HepG2 (cell line): ENCODE results near the gene CHST12. TPM values are rescaled to one million over a fixed set of nuclear protein-coding genes. Genes with fewer than 3 reads are reported as not detected.

Source experiments
- ATAC-seq: fragments of 200-7000 bp; cut with Tn5 transposase; 3 replicates; pipeline ENCODE4 v1.9.1; 2020; ENCODE audit warnings: mild to moderate bottlenecking, moderate library complexity
- BruUV-seq: library from RNA; stranded (reverse); fragments of 400-500 nt; replicated peaks from 2 replicates; lab custom pipeline; 2021; lab: Mats Ljungman, UMichigan
- CTCF ChIA-PET: fragments of 300-600 bp; formaldehyde crosslinking; extraction: SDS; loops from one replicate; lab custom pipeline; 2021; ENCODE audit warnings: low total read pairs, inconsistent platforms, low intra/inter-chr PET ratio; lab: Yijun Ruan, JAX
- POLR2A ChIA-PET: fragments of 350-600 bp; sonication (Branson Sonifier 250); formaldehyde crosslinking; loops from one replicate; lab custom pipeline; 2020; ENCODE audit warnings: antibody characterized with exemption, inconsistent platforms; lab: Yijun Ruan, JAX
- DNase-seq: peaks from one replicate; pipeline ENCODE4 v3.0.0-alpha.2; 2015; ENCODE audit warnings: low spot score
- FAIRE-seq: peaks from 3 replicates; lab custom pipeline; 2011; peaks lifted over from hg19 to GRCh38; lab: Jason Lieb, UNC
- H2AFZ ChIP-seq: one replicate; pipeline ENCODE4 v1.6.1; 2011; ENCODE audit warnings: low read length, inconsistent platforms
- H3K27ac ChIP-seq: fragments of 300-600 bp; 3 replicates; pipeline ENCODE4 v1.8.0; 2011; ENCODE audit warnings: mixed run types, mild to moderate bottlenecking, mixed read lengths, low read length, inconsistent platforms; ENCODE audit not compliant: insufficient read depth; ENCODE audit errors: extremely low read length
- H3K27me3 ChIP-seq, 2 experiments: fragments of 200-600 bp in 1 of 2; 2 replicates in 1 of 2; 3 replicates in 1 of 2; pipeline versions ENCODE4 v1.6.0 to v1.8.0; 2011; ENCODE audit warnings: low read length in 2 of 2, mild to moderate bottlenecking in 2 of 2, moderate library complexity in 2 of 2, inconsistent platforms in 1 of 2; ENCODE audit not compliant: insufficient read depth in 2 of 2, control insufficient read depth in 1 of 2
- H3K36me3 ChIP-seq, 2 experiments: fragments of 200-600 bp in 1 of 2; replicated peaks in 1 of 2; 2 replicates in 1 of 2; 3 replicates in 1 of 2; pipeline versions ENCODE4 v1.5.1 to v1.8.0; 2011; ENCODE audit warnings: low read length in 2 of 2, inconsistent platforms in 1 of 2; ENCODE audit not compliant: insufficient read depth in 2 of 2, control insufficient read depth in 1 of 2
- H3K4me1 ChIP-seq: 2 replicates; pipeline ENCODE4 v1.5.1; 2012; ENCODE audit warnings: low read length, inconsistent platforms; ENCODE audit not compliant: insufficient read depth
- H3K4me2 ChIP-seq: 2 replicates; pipeline ENCODE4 v1.6.0; 2011; ENCODE audit warnings: low read depth, low read length, inconsistent platforms
- H3K4me3 ChIP-seq, 3 experiments: fragments of 200-600 bp in 1 of 3; sonication (generic), shearing (Covaris generic) in 1 of 3; replicated peaks in 1 of 3; 2 replicates each; pipeline ENCODE4 v1.5.1; 2011 to 2016; ENCODE audit warnings: low read length in 3 of 3, inconsistent platforms in 2 of 3, low read depth in 2 of 3, mild to moderate bottlenecking in 2 of 3, control low read depth in 1 of 3, mixed read lengths in 1 of 3; ENCODE audit not compliant: insufficient read depth in 1 of 3
- H3K79me2 ChIP-seq: one replicate; pipeline ENCODE4 v1.6.1; 2011; ENCODE audit warnings: low read length, inconsistent platforms; ENCODE audit not compliant: insufficient read depth
- H3K9ac ChIP-seq: 2 replicates; pipeline ENCODE4 v1.6.0; 2011; ENCODE audit warnings: mild to moderate bottlenecking, low read depth, low read length, inconsistent platforms; ENCODE audit not compliant: insufficient read depth
- H3K9me3 ChIP-seq: 2 replicates; pipeline ENCODE4 v1.5.1; 2012; ENCODE audit warnings: mild to moderate bottlenecking, low read length
- H4K20me1 ChIP-seq: 2 replicates; pipeline ENCODE4 v1.6.0; 2011; ENCODE audit warnings: inconsistent platforms, mild to moderate bottlenecking, low read length, moderate library complexity; ENCODE audit not compliant: insufficient read depth
- HES4 ChIP-seq: sonication (generic); formaldehyde crosslinking; IDR thresholded peaks from 2 replicates; pipeline ENCODE4 v1.9.0; 2021; ENCODE audit warnings: mild to moderate bottlenecking, missing genetic modification reagents, borderline replicate concordance
- HNF4G ChIP-seq, 2 experiments: sonication (generic) in 1 of 2; formaldehyde crosslinking in 1 of 2; IDR thresholded peaks; 2 replicates each; pipeline versions ENCODE4 v1.4.0 to v1.6.1; 2011 to 2020; ENCODE audit warnings: borderline replicate concordance in 2 of 2, low read depth in 2 of 2, mild to moderate bottlenecking in 2 of 2, low read length in 1 of 2, missing genetic modification reagents in 1 of 2, moderate library complexity in 1 of 2
- MYNN ChIP-seq: sonication (generic); formaldehyde crosslinking; IDR thresholded peaks from 2 replicates; pipeline ENCODE4 v1.4.0; 2020; ENCODE audit warnings: mild to moderate bottlenecking, low read depth, missing genetic modification reagents
- PAX8 ChIP-seq: sonication (generic); formaldehyde crosslinking; IDR thresholded peaks from 2 replicates; pipeline ENCODE4 v1.8.0; 2022; ENCODE audit warnings: mild to moderate bottlenecking, missing genetic modification reagents, borderline replicate concordance
- SMARCC2 ChIP-seq: fragments of 450-650 bp; IDR thresholded peaks from 2 replicates; pipeline ENCODE4 v1.6.1; 2017; ENCODE audit warnings: antibody characterized with exemption, mild to moderate bottlenecking
- SOX5 ChIP-seq: IDR thresholded peaks from 2 replicates; pipeline ENCODE4 v1.6.1; 2016; ENCODE audit warnings: borderline replicate concordance
- TAF1 ChIP-seq: sonication (generic); formaldehyde crosslinking; IDR thresholded peaks from 2 replicates; pipeline ENCODE4 v1.4.0; 2020; ENCODE audit warnings: missing genetic modification reagents
- YY1 ChIP-seq: IDR thresholded peaks from 2 replicates; pipeline ENCODE4 v1.6.1; 2011; ENCODE audit warnings: low read length, low read depth, moderate library complexity, mild to moderate bottlenecking; ENCODE audit not compliant: insufficient read depth, insufficient replicate concordance
- ZNF160 ChIP-seq: sonication (generic); formaldehyde crosslinking; IDR thresholded peaks from 2 replicates; pipeline ENCODE4 v1.8.0; 2022; ENCODE audit warnings: mild to moderate bottlenecking, inconsistent platforms, missing genetic modification reagents
- ZNF549 ChIP-seq: sonication (generic); formaldehyde crosslinking; IDR thresholded peaks from 2 replicates; pipeline ENCODE4 v1.5.0; 2020; ENCODE audit warnings: missing genetic modification reagents
- ZNF556 ChIP-seq: sonication (generic); formaldehyde crosslinking; IDR thresholded peaks from 2 replicates; pipeline ENCODE4 v1.4.0; 2020; ENCODE audit warnings: mild to moderate bottlenecking, missing genetic modification reagents, borderline replicate concordance
- ZNF577 ChIP-seq: sonication (generic); formaldehyde crosslinking; IDR thresholded peaks from 2 replicates; pipeline ENCODE4 v1.4.0; 2020; ENCODE audit warnings: mild to moderate bottlenecking, low read depth, missing genetic modification reagents, borderline replicate concordance
- ZNF614 ChIP-seq: IDR thresholded peaks from 2 replicates; pipeline ENCODE4 v1.6.1; 2018; ENCODE audit warnings: missing biosample characterization, missing genetic modification reagents, inconsistent platforms, borderline replicate concordance
- ZNF777 ChIP-seq: sonication (generic); formaldehyde crosslinking; IDR thresholded peaks from 2 replicates; pipeline ENCODE4 v1.4.0; 2020; ENCODE audit warnings: missing genetic modification reagents
- ZNF850 ChIP-seq: sonication (generic); formaldehyde crosslinking; conservative IDR thresholded peaks from 2 replicates; pipeline ENCODE4 v1.9.0; 2021; ENCODE audit warnings: mild to moderate bottlenecking, missing genetic modification reagents
- ZNF878 ChIP-seq: sonication (generic); formaldehyde crosslinking; IDR thresholded peaks from 2 replicates; pipeline ENCODE4 v1.8.1; 2023; ENCODE audit warnings: mild to moderate bottlenecking, missing genetic modification reagents, moderate library complexity
- WGBS: methylation state at CpG from one replicate; pipeline ENCODE4 v1.1.6; 2017; ENCODE audit warnings: low lambda C conversion rate; 5-methylcytosine and 5-hydroxymethylcytosine counted together
- in situ Hi-C: cut with HindIII; loops from 2 replicates; pipeline ENCODE4 v1.10.0; 2017; ENCODE audit warnings: low pct_unique_long_range_greater_than_20kb; ENCODE audit not compliant: extremely low pct_ligation_motif_present
- intact Hi-C: fragments of 100-400 bp; cut with micrococcal nuclease; formaldehyde crosslinking; loops from one replicate; pipeline ENCODE4 v1.10.0; 2022; ENCODE audit not compliant: unreplicated experiment
- polyA plus RNA-seq, 8 experiments: library from polyadenylated mRNA; depleted of rRNA in 3 of 8; stranded (reverse) in 7 of 8; unstranded in 1 of 8; fragments of >200 nt; fragmentation: Illumina TruSeq in 4 of 8; extraction: Trizol in 4 of 8; gene quantifications; 2 replicates each; pipeline versions ENCODE4 v1.2.1 to v1.2.3, GENCODE V29; 2011 to 2016; ENCODE audit warnings: low read depth in 4 of 8, missing spikeins in 1 of 8, mixed read lengths in 1 of 8; ENCODE audit not compliant: insufficient read depth in 1 of 8
- total RNA-seq, 5 experiments: library from RNA; depleted of rRNA; stranded (reverse); fragments of >200 nt; fragmentation: Illumina TruSeq; extraction: Trizol; gene quantifications; 2 replicates each; pipeline ENCODE4 v1.2.3, GENCODE V29; 2016; ENCODE audit warnings: low read depth in 1 of 5
- TF ChIP-seq, protein P1 (sequence below): sonication (generic); formaldehyde crosslinking; IDR thresholded peaks from 2 replicates; pipeline ENCODE4 v1.4.0; 2020; ENCODE audit warnings: missing genetic modification reagents, borderline replicate concordance
- TF ChIP-seq, protein P2 (sequence below): sonication (generic); formaldehyde crosslinking; IDR thresholded peaks from 2 replicates; pipeline ENCODE4 v1.4.0; 2020; ENCODE audit warnings: low read depth, mild to moderate bottlenecking, missing genetic modification reagents

The CHST12 gene
- total and polyA plus RNA-seq, 2 of the 13 experiments (the other 11 are each of a cell fraction or from before 2014, with no cell fraction given), result 6.4 to 15.8 TPM

DNA sequence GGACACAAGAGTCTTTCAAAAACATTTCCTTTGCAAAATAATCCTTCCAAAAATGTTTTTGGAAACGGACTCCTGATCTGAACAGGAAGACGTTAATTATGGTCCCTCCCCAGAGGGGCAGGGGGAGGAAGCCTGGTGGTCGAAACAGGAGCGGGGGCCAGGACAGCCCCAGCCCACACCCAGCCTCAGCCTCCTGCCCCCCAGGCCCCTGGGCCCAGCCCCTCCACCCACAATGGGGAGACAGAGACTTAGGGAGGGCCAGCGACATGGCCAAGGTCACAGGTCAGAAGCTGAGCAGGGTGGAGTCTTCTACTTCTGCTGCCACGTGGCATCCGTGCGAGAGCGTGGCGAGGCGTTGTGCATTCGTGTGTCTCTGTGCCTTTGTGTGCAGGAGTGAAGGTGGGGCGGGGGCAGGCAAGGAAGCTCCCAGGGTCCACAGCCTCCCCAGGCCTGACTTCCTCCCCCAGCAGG, 86.8 kb downstream of the CHST12 start:
- peaks cover 12 to 28% of the 10 kb centered on the region in 2 experiments for H3K27me3 ChIP-seq
- H3K4me3 ChIP-seq, result no peak overlapping the region
- CTCF ChIA-PET, result no interaction called here
- 17% methylated on average over 11 of the region's 13 CpGs for WGBS
- in situ Hi-C loops, result no loop called here
- BruUV-seq, result no TSS peak
- no peak overlapping the region for H3K4me2 ChIP-seq
- H3K79me2 ChIP-seq, result no peaks in the 10 kb centered on the region
- H3K4me1 ChIP-seq, result no peaks in the 10 kb centered on the region
- DNase-seq, result no peak
- no peaks in the 10 kb centered on the region for H4K20me1 ChIP-seq
- no peak overlapping the region for H3K27ac ChIP-seq
- no peaks in the 10 kb centered on the region for H3K36me3 ChIP-seq
- no peaks in the 10 kb centered on the region for H3K9me3 ChIP-seq
- intact Hi-C loops, result no loop called here
- POLR2A ChIA-PET, result no interaction called here
- FAIRE-seq, result no peak
- no peak overlapping the region for H2AFZ ChIP-seq
- no peak overlapping the region for H3K9ac ChIP-seq
- ATAC-seq, result no peak
- TF ChIP-seq, protein P1, sequence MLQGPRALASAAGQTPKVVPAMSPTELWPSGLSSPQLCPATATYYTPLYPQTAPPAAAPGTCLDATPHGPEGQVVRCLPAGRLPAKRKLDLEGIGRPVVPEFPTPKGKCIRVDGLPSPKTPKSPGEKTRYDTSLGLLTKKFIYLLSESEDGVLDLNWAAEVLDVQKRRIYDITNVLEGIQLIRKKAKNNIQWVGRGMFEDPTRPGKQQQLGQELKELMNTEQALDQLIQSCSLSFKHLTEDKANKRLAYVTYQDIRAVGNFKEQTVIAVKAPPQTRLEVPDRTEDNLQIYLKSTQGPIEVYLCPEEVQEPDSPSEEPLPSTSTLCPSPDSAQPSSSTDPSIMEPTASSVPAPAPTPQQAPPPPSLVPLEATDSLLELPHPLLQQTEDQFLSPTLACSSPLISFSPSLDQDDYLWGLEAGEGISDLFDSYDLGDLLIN (CRISPR knock-in tag), result no peak
- TF ChIP-seq TAF1 (CRISPR knock-in tag) (no peak), ZNF850 (CRISPR knock-in tag) (no peak), YY1 (no peak), SOX5 (CRISPR knock-in tag) (no peak), HES4 (CRISPR knock-in tag) (no peak), ZNF614 (CRISPR knock-in tag) (no peak), ZNF878 (CRISPR knock-in tag) (no peak), ZNF556 (CRISPR knock-in tag) (no peak), ZNF577 (CRISPR knock-in tag) (no peak), SMARCC2 (no peak), ZNF777 (no peak), HNF4G (IDR thresholded peaks at IDR 0.05; ENCODE audit: borderline replicate concordance, low read depth, low read length) (no peak), HNF4G (CRISPR knock-in tag; IDR thresholded peaks at IDR 0.05; ENCODE audit: borderline replicate concordance, low read depth) (no peak), MYNN (CRISPR knock-in tag) (no peak), PAX8 (no peak), ZNF160 (no peak), ZNF549 (CRISPR knock-in tag) (no peak)
- TF ChIP-seq, protein P2, sequence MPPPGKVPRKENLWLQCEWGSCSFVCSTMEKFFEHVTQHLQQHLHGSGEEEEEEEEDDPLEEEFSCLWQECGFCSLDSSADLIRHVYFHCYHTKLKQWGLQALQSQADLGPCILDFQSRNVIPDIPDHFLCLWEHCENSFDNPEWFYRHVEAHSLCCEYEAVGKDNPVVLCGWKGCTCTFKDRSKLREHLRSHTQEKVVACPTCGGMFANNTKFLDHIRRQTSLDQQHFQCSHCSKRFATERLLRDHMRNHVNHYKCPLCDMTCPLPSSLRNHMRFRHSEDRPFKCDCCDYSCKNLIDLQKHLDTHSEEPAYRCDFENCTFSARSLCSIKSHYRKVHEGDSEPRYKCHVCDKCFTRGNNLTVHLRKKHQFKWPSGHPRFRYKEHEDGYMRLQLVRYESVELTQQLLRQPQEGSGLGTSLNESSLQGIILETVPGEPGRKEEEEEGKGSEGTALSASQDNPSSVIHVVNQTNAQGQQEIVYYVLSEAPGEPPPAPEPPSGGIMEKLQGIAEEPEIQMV (CRISPR knock-in tag), result no peak
